ENCODE measurements around the gene PIK3C3.
"Not testable (repeated sequence)": the region's sequence is repeated elsewhere in the genome, so short reads cannot be mapped to it uniquely, and the experiment has no call there.

The PIK3C3 gene

DNA sequence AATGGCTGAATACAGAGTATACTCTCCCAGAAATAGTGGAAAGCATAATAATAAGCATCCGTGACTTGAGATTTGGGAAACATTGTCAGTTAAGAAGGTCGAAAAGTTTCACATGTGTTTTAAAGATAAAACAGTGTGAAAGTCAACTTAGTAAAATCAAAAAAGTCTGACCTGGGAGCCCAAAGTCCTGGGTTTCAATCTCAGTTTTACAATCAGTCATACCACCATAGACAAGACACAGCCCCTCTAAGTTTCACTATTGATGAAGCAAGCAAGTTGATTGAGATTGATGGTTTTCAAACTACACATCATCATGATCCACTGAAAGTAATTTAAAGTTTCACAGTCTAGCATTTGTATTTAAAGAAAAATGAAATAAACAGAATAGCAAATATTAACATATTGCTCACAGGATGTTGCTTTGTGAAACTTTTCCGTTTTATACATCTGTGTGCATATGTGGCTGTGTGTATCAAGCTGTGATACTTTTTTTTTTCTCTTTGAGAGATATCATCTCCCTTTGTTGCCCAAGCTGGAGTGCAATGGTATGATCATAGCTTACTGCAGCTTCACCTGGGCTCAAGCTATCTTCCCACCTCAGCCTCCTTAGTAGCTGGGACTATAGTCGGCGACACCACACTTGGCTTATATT, 71.1 kb downstream of the PIK3C3 start:
- no peak for DNase-seq

DNA sequence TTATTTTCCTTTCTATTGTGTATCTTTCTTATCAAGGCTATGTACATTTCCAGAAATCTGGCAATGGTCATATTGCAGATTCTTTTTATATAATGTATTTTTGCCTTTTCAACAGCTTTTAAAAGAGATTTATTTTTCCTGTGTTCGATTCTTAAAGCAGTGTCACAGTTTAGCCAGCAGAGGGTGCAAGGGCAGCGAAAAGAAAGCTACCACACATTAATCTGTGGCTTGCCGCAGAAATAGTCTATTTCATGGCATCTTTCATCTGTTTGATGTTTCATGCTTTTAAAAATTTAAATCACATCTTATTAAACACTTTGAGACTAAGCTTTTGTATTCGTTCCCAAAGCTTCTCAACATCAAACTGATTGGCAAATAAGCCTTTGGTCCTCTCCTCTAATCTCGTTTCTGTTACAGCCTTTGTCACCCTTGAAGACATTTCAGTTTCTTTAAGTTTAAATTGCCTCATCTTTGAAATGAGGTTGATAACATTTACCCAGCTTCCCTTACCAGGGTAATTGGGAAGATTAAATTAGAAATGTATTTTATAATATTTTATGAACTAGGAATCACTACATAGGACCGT, 73.3 kb downstream of the PIK3C3 start:
- DNase-seq = peak; percentile 6 to 25

DNA sequence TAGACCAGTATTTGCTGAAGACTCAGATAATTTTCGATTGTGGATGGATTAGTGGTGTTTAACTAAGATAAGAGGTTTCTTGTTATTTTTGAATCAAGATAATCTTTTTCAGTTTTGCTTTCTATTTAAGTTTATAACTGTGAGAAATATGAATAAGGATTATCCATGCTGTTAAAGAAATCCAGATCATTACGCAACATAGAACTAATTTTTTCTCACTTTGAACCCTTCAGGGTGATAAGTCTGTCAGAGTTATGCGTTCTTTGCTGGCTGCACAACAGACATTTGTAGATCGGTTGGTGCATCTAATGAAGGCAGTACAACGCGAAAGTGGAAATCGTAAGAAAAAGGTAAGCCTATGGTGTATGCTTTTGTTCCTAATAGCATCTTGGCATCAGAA, 74.1 kb downstream of the PIK3C3 start:
- DNase-seq = no peak

DNA sequence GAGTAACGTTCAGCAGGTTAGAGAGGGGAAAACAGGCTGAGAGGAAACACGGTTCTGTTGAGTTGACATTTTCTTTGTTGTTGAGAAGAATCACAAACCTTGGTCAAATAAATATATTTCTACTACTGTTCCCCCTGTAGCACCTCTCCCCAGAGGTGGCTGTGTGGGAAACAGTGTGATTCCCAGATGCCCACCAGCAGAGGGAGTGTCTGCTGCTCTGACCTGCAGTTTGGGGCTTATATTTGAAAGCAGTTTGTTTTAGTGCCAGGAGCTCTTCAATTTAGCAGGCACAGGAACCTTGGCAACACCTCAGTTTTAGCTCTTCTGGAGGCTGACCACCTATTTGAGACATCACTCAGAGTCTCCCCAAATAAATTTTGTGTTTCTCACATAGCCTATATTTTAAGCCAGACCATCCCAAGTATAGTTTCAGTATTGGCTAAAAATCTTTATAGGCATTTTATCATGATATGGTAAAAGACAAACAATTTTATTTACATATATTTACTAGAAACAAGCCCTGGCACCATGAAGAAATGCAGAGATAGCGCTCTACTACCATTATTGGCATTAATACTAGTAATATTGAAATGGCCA, 75.7 kb downstream of the PIK3C3 start:
- DNase-seq = no peak

DNA sequence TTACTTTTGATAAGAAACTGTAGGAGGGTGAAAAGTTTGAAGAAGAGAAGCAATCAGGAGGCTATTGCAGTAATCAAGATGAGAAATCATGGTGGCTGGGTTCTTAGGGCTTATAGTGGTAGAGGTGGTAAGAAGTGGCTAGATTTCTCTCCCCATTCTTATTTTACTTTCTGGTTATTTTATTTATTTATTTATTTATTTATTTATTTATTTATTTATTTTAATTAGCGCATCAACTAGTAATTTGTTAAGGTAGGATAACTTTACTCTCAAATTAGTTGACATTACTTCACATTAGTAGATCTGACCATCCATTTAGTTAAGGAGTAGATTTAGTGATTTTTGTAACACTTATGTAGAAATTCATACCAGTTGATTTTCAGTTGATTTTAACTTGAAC, 77.4 kb downstream of the PIK3C3 start:
- no peak for DNase-seq

DNA sequence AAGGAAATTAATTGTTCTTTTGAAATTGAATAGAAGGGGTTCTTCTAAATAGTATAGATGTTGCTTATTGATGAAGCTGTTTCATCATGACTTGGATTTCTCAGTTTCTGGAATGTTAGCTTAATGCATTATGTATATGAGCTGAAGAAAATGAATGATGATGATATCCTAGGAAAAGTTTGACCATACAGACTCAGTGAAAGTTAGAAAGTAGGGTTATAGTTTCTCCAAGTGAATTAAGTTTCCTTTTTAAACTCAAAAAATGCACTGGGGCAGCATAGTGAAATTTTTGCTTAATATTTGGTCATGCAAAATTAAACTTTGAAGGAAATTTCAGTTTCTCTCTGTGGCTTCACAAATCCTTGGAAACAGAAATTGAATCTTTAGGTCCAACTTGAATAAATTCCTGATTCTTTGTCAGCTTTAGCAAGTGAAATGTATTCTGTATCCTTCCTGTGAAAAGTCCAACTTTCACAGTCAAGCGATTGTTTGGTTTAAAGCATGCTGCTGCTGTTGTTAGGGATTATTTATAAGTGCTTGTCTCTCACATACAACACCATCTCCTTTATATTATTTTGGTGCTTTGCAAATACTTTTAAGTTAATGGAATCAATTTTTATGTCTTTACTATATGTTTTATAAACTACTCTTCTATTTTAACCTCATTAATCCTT, 78.2 kb downstream of the PIK3C3 start:
- DNase-seq = no peak

DNA sequence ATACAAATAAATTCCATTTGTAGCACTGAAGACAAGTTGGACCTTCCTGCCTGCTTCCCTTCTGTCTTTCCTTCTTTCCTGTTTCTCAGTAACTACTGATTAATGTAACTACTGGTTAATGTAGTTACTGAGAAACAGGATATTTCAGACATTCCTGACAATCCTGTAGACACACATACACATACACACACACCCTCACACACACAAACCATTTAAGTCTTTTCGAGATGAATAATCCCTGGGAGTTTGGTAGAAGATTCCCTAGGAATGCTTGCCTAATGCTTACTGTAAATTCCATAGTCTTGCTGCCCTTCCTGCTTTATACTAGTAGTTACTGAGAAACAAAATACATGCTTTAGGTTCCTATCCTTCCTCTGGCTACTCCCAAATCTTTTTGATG, 83.9 kb downstream of the PIK3C3 start:
- no peak for DNase-seq

DNA sequence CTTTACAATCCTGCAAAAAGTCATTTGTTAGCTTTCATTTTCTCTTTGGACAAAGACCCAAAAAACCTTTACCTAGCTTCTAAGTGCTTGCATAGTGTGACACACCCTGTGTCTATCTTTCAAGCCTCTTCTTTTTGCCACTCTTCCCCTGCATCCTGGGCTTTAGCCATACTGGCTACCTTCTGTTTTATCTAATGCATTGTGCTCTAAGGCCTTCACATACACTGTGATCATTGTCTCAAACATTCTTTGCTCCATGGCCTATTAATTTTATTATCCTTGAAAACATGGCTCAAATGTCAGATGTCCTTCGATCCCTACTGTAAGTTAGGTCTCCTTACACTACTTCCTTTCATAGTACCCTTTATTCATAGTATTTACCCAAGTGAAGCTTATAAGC, 84.4 kb downstream of the PIK3C3 start:
- no peak for DNase-seq

DNA sequence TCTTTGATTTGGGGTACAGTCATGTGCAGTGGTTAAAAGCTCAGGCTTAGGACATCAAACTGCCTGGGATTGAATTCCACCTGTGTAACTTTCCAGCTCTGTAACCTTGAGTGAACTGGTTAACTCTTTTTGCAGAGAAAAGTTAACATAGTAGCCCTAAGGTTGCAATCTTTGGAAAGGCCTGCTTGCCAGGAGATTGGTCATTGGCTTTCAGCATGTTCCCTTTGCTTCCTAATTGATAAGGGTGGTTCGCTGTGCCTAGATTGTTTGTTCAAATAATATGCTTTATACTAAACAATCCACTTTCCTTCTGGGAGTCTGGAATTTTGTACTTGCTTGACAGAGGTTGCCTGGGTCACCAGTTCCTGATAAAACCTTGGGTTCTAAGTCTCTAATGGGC, 86.8 kb downstream of the PIK3C3 start:
- no peak for DNase-seq

DNA sequence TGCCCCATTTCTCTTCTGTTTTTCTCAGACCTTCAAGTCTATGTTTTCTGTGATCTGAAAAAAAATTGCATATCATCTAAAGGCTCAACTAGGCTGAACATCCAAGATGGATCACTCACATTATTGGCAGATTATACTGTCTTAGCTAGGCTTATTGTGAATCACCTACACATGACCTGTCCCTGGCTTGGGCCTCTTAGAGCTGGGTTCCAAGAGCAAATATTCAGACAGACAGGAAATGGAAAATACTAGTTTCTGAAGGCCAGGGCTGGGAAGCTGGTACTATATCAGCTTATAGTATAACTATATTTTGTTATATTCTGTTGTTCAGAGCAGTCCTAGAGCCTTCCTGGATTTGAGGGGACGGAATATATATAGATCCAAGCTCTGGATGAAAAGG, 90.3 kb downstream of the PIK3C3 start:
- no peak for DNase-seq

DNA sequence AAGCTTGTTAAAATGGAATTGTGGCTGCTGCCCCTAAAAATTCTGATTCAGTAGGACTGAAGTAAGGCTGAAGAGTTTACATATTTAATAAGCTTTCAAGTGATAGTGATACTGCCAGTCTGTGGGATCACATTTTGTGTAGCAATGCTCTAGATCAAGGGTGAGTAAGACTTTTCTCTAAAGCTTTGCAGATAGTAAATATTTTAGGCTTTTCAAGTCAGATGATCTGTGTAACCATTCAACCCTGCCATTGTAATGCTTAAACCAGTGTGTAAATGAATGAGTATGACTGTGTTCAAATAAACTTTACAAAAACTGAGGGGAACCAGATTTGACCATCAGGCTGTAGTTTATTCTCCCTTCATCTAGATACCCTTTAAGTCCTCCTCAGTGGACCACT, 92.7 kb downstream of the PIK3C3 start:
- DNase-seq = no peak

DNA sequence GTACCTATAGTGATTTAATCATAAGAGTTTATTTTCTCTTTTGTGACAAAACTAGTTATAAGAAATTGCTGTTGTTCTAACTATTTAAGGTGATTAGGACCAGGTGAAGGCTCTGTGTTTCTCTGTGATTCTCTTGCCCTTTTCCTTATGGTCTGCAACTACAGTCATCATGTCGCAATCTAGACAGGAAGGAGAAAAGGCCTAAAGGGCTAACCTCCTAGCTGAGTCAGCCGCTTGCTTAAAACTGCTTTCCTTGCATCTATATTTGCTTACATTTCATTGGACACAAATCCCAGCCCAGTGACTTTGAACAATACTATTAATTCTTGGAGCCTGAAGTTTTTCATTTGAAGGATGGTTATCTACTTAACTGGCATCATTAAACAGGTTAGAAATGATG, 93.1 kb downstream of the PIK3C3 start:
- no peak for DNase-seq

DNA sequence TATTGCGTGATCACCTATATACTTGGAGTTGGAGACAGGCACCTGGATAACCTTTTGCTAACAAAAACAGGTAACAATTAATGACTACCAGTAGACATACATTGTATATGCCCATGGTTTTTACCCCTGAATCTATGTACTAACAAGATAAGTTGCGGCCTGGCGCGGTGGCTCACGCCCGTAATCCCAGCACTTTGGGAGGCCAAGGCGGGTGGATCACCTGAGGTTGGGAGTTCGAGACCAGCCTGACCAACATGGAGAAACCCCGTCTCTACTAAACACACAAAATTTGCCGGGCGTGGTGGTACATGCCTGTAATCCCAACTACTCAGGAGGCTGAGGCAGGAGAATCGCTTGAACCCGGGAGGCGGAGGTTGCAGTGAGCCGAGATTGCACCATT, 94.5 kb downstream of the PIK3C3 start:
- DNase-seq = not testable (repeated sequence)

DNA sequence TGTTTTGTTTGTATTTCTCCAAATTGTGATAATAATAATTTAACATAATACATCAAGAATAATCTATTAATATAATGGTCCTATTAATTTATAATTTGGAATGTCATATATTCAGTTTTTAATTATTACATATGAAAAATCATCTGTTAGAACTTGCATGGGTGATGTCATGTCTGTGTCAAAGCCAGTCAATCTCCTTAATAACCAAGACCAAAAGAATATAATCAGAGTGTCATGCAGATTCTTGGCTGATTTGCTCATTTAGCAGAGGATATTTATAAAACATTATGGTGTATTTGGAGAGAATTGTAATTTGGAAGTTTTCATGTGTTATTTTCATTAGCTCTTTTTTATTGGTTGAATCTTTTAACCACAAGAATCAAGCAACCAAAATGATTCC, 96.4 kb downstream of the PIK3C3 start:
- no peak for DNase-seq

DNA sequence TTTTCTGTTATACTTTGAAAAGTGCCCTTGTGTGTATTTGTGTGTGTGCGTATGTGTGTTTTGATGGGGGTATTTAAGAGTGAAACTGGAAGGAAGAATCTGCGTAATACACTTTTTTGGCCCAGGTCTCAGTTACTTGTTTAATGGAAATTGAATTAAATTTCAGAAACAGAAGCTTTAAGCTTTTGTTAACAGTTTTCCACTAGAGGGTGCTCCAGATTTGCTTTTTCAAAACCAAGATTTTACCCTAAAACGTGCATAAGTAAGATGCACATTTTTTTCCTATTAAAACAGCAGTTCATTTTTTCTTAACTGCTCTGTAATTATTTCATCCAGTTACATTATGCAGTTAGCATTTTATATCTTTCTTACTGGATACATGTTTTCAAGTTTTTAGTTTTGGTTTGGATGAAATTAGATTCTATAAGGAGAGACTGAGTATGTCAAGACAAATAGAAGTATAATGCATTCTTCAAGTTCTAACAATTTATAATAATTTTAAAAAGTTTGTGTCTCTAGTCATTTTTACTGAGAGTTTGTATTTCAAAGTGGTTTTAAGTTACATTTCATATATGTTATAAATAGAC, 97.2 kb downstream of the PIK3C3 start:
- no peak for DNase-seq

DNA sequence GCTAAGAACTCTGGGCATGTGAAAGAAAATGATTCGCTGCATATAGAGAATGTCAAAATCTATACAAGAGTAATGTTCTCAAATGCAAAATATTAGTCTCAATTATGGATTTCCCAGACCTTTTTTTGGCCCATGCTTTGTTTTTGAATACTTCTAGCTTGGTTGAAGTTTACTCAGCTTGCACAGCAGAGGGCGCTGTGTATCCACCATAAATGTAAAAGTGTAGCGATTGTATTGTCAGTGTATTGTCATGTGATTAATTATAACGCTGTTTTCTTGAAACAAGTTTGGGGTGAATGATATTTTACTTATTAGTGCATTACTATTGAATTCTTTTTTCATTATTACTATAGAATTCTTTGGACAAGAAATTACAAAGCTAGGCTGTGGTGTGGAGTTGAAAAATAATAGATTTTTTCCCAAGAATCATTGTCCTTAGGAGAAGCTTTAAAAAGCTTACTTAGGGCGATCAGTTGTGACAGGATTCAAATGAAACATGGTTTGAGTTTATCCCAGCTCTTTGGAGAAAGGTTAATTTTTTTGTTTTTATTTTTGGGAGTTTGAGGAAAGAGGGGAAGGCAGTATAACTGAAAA, 98.3 kb downstream of the PIK3C3 start:
- DNase-seq = peak; percentile 42 to 61

DNA sequence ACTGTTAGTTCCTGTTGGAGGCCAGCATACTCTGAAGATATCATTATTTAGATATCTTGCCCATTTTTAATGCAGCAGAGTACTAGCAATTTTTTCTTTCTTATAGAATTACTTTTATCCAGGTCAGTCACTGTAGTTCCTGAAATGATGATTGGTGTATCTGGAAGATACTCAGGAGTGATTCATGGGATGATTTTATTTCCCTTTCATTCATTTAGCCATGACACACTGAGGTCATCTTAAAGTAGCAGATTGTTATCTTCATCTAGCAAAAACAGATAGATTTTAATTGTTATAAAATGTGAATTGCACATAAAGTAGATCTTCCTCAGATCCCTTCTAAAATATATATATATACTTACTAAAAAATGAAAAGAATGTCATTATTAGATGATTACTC, 109.1 kb downstream of the PIK3C3 start:
- DNase-seq = no peak

DNA sequence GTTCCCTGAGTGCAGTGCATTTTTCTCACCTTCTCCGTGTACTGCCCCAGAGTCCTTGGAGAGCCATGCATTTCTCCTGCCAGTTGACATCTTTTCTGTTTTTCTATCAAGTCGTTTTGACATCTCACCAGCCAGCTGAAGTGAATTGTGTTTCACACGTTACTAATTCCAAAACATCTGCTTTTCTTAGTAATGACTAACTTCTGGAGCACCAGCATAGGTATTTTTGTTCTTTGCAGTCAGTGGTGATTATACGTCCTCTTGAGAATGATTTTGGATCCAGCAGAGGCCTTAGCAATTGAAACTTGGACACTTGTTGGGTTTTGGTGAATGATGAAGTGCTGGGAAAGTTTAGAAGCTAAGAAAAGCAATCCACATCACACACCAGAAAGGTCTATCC, 112.5 kb downstream of the PIK3C3 start:
- DNase-seq = no peak

DNA sequence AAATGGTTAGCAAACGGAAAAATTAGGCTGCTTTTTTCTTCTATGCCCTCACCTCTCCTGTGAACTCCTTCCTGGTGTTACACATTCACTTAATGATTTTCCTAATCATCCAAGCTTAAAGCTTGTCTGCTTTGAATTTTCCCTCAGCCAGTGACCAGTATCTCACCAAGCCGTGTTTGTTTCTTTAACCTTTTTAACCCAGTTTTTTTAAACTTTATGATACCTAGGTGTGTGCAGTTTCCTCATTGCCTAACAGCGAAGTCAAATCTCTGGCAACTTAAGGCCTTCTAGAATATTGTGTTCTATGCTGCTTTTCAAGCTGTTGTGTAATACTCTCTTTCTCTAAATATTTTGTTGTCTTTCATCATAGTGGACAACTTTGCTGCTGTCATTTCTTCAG, 113.0 kb downstream of the PIK3C3 start:
- no peak for DNase-seq

DNA sequence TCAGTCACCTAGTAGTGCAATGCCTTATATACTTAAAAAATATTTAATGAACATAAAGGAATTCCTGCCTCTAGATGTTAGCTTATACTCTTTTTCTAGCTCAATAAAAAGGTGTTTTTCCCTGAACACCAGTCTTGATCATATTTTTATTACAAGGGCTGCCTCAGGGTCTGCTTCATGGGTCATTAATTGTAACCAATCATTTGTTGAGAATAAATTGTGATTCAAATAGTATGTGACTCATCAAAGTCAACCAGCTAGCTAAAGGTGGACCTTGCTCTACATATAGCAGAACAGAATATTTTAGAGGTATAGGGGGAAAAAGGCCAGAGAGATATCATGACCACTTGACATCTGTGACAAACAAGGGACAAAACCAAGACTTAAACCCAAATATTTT, 114.0 kb downstream of the PIK3C3 start:
- DNase-seq = no peak

DNA sequence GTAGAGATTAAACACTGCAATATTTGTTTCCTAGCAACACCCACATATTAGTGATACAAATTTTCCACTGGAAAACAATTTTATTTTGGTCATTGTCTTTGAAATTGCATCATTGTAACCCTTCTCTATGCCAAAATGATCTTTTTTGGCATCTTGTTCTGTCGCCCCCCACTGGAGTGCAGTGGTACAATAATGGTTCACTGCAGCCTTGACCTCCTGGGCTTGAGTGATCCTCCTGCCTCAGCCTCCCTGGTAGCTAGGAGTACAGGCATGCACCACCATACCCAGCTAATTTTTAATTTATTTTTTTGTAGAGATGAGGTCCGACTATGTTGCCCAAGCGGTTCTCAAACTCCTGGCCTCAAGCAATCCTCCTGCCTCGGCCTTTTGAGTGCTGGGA, 117.4 kb downstream of the PIK3C3 start:
- DNase-seq = no peak

DNA sequence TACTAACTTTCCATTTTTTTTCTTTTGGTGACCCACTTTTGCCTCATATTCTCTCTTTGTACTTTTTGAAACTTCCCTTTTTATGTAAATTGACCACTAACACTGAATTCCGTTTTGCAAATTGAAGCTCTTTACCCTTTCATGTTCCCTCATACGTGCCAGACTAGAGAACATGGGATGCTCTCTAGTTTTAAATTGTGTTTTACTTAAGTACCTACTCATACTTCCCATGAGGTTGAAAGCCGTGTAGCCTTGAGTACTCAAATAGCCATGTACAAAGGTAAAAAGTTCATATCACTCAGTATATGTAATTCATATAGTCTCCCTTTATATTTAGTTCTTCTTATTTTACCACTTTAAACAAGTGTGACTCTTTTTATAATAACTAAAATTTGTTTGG, 119.7 kb downstream of the PIK3C3 start:
- DNase-seq = no peak

DNA sequence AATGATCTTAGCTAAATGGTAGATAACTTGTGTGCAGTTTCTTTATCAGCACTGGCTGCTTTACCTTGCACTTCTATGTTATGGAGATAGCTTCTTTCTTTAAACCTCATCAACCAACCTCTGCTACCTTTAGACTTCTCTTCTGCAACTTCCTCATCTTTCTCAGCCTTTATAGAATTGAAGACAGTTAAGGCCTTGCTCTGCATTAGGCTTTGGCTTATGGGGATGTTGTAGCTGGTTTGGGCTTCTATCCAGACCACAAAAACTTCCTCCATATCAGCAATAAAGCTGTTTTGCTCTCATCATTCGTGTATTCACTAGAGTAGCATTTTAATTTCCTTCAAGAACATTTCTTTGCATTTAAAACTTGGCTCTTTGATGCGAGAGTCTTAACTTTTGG, 123.7 kb downstream of the PIK3C3 start:
- no peak for DNase-seq

DNA sequence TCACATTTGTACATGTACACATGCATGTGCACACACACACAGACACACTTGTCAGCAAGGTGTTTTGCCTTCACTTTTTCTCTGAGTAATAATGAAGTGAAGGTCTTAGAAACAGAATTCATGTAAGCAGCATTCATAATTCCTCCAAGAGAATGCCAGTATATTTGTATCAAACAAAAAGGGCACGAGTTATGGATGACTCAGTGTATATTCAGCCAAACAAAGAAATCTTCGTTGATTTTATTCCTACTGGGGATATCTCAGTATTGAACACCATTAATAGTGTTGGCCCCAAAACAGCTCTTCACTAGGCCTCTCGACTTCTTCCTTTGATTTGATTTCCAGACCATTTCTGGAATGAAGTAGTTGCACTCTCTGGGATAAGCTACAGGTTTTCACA, 125.3 kb downstream of the PIK3C3 start:
- no peak for DNase-seq

Measured in activated CD4-positive, alpha-beta T cell treated with anti-CD3 and anti-CD28 coated beads, Interleukin-2, amount 50 U/mL, for 4 hours (primary cell).